Body of pancreas (tissue), 4 donors: ENCODE measurements around the gene LHX3.

Source experiments
- POLR2A ChIP-seq, 3 donors: fragments of 450-650 bp; IDR thresholded peaks; one replicate each; pipeline ENCODE4 v1.6.1; 2016; ENCODE audit warnings: antibody characterized with exemption in 3 of 3, mild to moderate bottlenecking in 2 of 3
- TF ChIP-seq, protein P1 (sequence below), 7 experiments: fragments of 450-650 bp in 4 of 7; fragments of 200-600 bp in 3 of 7; sonication (generic) in 3 of 7; IDR thresholded peaks; one replicate each; pipeline ENCODE4 v1.5.1; 2016 to 2019; ENCODE audit warnings: antibody characterized with exemption in 7 of 7

DNA sequence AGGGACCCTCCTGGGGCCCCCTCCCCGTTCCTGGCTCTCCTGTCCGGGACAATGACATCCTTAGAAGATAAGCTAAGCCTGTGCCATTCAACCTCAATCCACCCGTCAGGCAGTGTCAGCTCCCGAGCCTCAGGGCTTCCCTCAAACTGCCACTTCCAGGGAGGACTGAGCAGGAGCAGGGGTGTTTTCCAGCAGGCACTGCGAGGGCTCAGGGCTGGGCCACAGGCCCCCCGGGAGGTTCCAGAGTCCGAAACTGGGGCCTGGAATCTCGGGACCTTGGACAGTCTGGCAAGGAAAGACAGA, 26.2 kb downstream of the LHX3 start:
- TF ChIP-seq, protein P1, sequence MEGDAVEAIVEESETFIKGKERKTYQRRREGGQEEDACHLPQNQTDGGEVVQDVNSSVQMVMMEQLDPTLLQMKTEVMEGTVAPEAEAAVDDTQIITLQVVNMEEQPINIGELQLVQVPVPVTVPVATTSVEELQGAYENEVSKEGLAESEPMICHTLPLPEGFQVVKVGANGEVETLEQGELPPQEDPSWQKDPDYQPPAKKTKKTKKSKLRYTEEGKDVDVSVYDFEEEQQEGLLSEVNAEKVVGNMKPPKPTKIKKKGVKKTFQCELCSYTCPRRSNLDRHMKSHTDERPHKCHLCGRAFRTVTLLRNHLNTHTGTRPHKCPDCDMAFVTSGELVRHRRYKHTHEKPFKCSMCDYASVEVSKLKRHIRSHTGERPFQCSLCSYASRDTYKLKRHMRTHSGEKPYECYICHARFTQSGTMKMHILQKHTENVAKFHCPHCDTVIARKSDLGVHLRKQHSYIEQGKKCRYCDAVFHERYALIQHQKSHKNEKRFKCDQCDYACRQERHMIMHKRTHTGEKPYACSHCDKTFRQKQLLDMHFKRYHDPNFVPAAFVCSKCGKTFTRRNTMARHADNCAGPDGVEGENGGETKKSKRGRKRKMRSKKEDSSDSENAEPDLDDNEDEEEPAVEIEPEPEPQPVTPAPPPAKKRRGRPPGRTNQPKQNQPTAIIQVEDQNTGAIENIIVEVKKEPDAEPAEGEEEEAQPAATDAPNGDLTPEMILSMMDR (IDR thresholded peaks at IDR 0.05), result no peak
- no peak for TF ChIP-seq POLR2A (IDR thresholded peaks at IDR 0.05)
